ENCODE results near the gene SERPIND1.

GRCh38 chr22:20742764-20743163 is 31.1 kb upstream of the SERPIND1 start:
- TF ChIP-seq CTCF (IDR thresholded peaks at IDR 0.05) (no peak), POLR2AphosphoS5 (IDR thresholded peaks at IDR 0.05) (no peak)

Data from esophagus muscularis mucosa (tissue), 3 donors.